Dermis microvascular lymphatic vessel endothelial cell (primary cell): ENCODE results near the gene NDUFA13. TPM values are rescaled to one million over a fixed set of nuclear protein-coding genes. Genes with fewer than 3 reads are reported as not detected.

ENCODE experiments used
- DNase-seq, 2 donors: peaks; one replicate each; pipeline versions ENCODE4 v3.0.0 to v3.0.0-alpha.2; 2010; ENCODE audit warnings: low read depth in 2 of 2
- total RNA-seq: library from RNA; depleted of rRNA; stranded (reverse); fragments of >200 nt; gene quantifications from 2 replicates; pipeline ENCODE4 v1.2.1, GENCODE V29; 2014

Gene NDUFA13
- total RNA-seq, 1 donor from 2014 or later: 250 TPM

- no peak for DNase-seq
These were observed 50.3 kb downstream of the NDUFA13 start for GRCh38 chr19:19566306-19566705.

- DNase-seq: no peak
These were observed 51.4 kb downstream of the NDUFA13 start for GRCh38 chr19:19567391-19567790.

DNA sequence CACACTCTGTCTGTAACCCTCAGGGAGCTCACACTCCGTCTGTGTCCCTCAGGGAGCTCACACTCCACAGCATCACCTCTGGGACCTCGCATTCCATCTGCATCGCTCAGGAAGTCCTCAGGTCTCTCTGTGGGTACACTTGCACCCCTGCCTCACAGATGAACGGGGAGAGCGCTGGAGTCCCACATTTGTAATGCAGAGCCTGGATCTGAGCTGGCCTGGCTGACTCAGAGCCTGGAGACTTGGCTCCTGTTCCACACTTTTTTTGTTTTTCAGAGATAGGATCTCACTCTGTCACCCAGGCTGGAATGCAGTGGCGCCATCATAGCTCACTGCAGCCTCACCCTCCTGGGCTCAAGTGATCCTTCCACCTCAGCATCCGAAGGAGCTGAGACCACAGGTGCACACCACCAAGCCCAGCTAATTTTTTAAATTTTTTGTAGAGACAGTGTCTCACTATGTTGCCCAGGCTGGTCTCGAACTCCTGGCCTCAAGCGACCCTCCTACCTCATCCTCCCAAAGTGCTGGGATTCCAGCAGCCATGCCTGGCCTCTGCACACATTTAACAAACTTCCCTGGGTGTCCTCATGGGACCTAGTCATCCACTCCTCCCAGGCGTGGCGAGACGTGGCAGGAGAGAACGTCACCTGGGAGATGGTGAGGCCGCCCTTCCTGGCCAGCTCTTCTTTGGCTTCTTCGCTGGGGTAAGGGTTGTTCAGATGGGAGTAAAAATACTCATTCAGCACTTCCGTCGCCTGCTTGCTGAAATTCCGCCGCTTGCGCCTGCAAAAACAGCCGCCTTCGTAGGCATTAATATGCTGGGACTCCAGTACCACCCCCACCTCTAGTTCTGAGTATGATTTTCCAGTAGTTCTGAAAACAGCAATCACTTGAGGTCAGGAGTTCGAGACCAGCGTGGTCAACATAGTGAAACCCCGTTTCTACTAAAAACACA lies 53.1 kb downstream of the NDUFA13 start:
- DNase-seq: no peak

DNA sequence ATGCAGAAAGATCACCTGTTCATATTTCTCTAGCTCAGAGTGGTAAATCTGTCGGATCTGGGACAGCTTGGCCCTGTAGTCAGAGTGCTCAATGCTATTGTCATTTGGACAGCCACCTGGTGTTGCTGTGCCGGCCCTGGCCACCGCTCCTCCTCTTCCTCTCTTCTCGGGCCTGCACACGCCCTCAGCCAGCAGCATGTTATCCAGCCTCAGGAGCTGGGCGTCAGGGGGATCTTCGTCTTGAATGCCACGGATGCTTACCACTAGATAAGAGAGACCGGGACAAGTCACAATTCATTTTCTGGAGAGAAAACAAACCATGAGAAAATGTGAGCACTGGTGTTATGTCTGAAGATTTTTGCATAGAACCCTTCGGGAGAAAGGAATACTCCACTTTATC lies 54.5 kb downstream of the NDUFA13 start:
- DNase-seq: no peak

- DNase-seq: no peak
These were observed 55.2 kb downstream of the NDUFA13 start for GRCh38 chr19:19571071-19571786.

- DNase-seq: no peak
These were observed 59.4 kb downstream of the NDUFA13 start for GRCh38 chr19:19575411-19575810.

Other genes starting within 250 kb of the NDUFA13 start
- not detected in 2 replicates for gene TM6SF2, start 242.9 kb upstream of the NDUFA13 start, total RNA-seq
- 17.7 TPM in 2 replicates for gene SUGP1, start 195.7 kb upstream of the NDUFA13 start, total RNA-seq
- gene MAU2, start 195.4 kb upstream of the NDUFA13 start, total RNA-seq: 16.9 and 38.2 TPM in 2 replicates
- 33.1 and 43.7 TPM in 2 replicates for gene GATAD2A, start 110.5 kb upstream of the NDUFA13 start, total RNA-seq
- 0.26 and 0.89 TPM in 2 replicates for gene TSSK6, start 677 bp upstream of the NDUFA13 start, total RNA-seq
- gene YJEFN3, start 12.7 kb downstream of the NDUFA13 start, total RNA-seq: 0.25 and 0.26 TPM in 2 replicates
- gene CILP2, start 22.0 kb downstream of the NDUFA13 start, total RNA-seq: under 0.01 TPM in 2 replicates
- 0.13 TPM in 1 of 2 replicates, not detected in the other for gene PBX4, start 102.5 kb downstream of the NDUFA13 start, total RNA-seq
- gene LPAR2, start 112.0 kb downstream of the NDUFA13 start, total RNA-seq: 0.51 and 1.0 TPM in 2 replicates
- gene GMIP, start 127.4 kb downstream of the NDUFA13 start, total RNA-seq: 3.7 and 8.0 TPM in 2 replicates
- 14.0 and 25.7 TPM in 2 replicates for gene ATP13A1, start 147.5 kb downstream of the NDUFA13 start, total RNA-seq
- gene ZNF101, start 152.6 kb downstream of the NDUFA13 start, total RNA-seq: 9.8 and 10.1 TPM in 2 replicates
- 2.8 and 3.8 TPM in 2 replicates for gene ZNF14, start 216.9 kb downstream of the NDUFA13 start, total RNA-seq